GM04503 (cell line): ENCODE results near the gene TTLL11.
"Not testable (repeated sequence)": the region's sequence is repeated elsewhere in the genome, so short reads cannot be mapped to it uniquely, and the experiment has no call there.

Source experiments
- DNase-seq: peaks from one replicate; pipeline ENCODE4 v3.0.0-alpha.2; 2012; ENCODE audit warnings: low read depth

TTLL11 gene

GRCh38 chr9:122125509-122126330, 32.6 kb upstream of the TTLL11 start:
- no peak for DNase-seq

GRCh38 chr9:122125158-122125508, 32.0 kb upstream of the TTLL11 start:
- DNase-seq, result peak; percentile 12

DNA sequence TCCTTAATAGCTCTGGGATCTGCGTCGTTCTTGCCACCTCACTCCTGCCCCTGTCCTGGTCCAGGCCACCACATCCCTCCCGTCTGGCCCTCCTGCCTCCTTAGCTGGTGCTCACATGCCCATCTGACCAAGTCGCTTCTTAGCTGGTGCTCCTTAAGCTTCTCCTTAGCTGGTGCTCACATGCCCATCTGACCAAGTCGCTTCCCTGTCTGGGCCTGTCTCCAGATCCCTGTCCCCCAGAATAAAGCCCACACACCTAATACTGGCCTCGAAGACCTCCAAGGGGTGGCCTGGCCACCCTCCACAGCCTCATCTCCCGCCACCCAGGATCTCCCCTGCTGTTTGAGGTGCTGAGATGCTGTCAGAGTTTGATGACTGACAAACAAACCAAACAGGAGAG, 31.4 kb upstream of the TTLL11 start:
- no peak for DNase-seq

DNA sequence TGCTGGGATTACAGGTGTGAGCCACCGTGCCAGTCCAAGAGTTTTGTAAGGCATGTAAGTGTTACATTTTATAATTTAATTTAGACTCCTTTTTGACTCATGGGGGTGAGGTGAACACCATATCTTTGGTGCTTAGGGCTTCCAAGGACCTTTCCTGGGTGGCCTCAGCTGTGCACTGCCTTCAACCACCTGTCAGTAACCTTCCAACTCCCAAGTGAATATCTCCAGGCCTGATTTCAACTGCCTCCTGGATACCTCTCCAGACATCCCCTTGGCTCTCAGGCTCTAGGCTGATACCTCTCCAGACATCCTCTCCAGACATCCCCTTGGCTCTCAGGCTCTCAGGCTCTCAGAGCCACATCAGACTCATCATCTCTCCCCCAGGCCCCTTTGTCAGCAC, 30.9 kb upstream of the TTLL11 start:
- no peak for DNase-seq

DNA sequence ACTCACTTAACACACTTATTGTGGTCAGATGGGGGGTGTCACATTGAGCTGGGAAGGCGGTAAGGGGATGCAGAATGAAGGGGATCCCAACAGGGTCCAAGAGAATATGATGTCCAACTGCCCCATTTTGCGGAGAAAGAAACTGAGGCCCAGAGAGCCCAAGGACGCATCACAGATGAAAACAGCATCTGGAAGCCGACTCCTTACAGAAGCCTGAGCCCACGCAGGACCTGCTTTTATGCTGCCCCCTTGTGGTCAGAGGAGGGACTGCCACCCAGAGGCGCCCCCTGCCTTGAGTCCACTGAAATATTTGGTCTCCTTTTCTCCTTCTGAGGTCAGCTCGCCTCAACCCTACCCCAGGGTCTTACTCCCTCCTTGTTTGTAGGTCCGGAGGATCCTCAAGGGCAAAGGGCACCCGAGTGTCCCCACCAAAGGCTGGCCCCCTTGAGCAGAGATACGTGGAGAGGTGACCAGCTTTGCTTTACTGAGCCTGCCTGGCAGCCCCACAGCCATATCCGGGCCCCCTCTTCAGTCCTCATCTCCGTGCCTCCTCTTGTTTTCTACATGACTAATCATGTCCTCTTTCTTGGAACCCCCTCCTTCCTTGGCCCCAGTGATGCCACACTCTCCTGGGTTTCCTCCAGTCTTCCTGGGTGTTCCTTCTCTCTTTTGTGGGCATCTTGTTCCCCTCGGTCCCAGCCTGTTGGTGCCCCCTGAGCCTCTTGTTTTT, 30.0 kb upstream of the TTLL11 start:
- DNase-seq, result no peak

GRCh38 chr9:122122468-122122867, 29.4 kb upstream of the TTLL11 start:
- no peak for DNase-seq

DNA sequence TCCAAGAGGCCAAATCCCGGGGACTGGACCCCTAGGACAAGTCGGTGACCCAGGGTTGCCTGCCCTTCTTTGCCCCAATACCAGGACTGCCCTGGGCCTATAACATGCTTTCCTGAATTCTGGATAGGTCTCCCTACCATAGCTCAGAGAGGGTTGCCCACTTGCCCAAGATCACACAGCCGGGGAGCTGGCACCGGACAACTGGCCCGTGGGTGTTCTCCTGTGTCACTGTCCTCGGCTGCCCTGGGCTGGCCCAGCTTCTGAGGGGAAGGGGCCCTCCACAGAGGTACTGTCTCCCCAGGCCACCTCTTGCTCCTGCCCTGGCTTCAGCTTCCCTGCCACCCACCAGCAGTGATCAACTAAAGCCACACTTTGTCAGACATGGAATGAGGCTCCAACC, 28.8 kb upstream of the TTLL11 start:
- DNase-seq, result no peak

GRCh38 chr9:122121391-122121790, 28.3 kb upstream of the TTLL11 start:
- no peak for DNase-seq

DNA sequence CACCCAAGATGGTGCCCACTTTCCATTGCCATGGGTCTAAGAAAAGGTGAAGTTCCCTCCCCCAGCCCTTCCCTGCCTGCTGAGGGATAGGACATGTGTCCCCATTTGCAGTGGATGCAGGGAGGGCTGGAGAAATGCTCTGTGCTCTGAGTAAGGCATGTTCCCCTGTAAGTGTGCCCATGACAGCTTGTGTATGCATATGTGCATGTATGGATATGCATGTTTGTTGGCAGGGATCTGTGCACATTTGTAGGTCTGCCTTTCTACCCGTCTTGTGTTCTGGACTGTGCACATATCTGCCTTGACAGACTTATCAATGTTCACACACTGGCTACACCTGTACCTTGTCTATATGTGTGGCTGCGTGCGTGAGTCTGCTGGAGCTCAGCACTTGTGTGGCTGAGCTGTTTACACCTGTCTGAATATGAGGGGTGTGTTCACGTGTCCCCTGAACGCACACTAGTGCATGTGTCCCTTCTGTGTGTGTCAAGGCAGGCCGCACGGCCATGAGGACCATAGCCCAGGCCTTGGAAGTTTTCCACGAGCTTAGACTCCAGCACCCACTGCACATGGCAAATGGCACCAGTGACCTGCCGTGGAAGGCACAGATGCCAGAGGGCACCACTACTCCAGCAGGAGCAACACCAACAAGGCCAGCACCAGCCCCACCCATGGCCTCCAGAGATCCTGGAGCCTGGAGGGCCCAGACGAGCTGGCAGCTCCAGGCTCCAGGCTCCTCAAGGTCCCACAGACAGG, 27.4 kb upstream of the TTLL11 start:
- no peak for DNase-seq

DNA sequence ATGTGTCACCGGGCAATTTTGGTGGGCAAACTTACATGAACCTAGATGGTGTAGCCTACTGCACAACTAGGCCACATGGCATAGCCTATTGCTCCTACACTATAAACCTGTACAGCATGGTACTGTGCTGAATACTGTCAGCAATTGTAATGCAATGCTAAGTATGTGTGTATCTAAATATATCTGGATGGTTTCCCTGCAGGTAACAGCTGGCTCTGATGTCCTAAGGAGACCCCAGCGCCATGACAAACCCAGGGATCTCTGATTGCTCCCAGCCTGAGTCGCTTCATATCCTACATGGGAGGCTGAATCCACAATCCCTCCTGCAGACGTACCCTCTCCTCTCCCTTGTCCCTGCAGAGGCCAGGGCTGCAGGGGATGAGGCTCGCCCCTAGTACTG, 26.6 kb upstream of the TTLL11 start:
- no peak for DNase-seq

GRCh38 chr9:122119166-122119521, 26.0 kb upstream of the TTLL11 start:
- no peak for DNase-seq

DNA sequence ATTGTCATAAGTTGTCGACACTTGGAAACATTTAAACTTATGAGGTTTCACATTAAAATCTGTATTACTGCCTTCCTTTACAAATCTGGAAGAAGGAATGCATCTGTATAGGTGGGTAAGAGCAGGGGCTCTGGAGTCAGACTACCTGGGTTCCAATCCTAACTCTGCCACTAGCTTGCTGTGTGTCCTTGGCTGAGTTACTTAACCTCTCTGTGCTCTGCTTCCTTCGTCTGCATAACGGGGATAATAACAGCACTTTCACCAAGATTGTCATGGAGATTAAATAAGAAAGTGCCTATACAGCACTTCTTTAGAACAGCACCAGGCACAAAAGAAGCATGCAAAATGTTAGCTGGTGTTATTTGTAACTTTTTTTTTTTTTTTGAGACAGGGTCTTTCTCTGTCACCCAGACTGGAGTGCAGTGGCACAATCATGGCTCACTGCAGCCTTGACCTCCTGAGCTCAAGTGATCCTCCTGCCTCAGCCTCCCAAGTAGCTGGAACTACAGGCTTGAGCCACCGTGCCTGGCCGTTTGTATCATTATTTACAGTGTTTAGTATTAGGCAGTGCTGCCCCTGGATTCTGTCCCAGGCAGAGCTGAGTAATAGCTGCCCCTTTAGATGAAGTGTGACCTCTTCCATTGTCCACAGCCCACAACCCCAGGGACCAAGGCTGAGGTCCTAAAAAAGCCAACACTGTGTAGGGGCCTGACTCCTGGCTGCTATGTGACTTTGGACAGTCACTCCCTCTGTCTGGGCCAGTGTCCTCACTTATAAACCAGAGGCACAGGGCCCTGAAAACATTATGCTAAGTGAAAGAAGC, 25.4 kb upstream of the TTLL11 start:
- DNase-seq, result no peak

GRCh38 chr9:122117241-122117640, 24.1 kb upstream of the TTLL11 start:
- not testable (repeated sequence) for DNase-seq

DNA sequence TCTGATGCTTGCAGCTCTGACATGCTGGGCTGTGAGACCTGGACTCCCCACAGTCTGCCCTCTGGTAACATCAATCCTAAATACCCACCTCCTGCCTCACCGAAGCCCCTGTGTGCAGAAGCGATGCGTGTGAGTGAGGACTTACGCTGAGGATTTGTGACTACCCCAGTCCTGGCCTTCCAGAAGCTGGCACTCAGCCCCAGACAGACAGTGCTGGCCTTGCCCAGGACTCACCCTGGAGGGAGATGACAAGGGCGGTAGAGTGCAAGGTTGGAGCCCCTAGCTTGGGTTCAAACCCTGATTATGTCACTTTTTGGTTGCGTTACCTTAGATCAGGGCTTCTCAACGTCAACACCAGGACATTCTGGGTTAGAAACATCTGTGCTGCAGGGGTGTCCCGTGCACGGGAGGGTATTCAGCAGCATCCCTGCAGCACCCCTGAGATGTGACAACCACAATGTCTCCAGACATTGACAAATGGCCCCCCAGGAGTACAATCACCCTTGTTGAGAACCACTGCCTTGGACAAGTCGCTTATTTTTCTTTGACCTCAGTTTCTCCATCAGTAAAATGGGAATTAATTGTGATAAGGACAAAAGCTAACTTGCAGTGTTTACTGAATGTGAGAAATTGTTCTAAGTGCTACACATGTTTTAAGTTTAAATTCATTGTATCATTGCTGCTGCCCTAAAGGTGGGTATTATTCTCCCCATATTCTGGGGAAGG, 23.5 kb upstream of the TTLL11 start:
- no peak for DNase-seq

- DNase-seq, result no peak
These were observed 22.9 kb upstream of the TTLL11 start for GRCh38 chr9:122116040-122116439.

DNA sequence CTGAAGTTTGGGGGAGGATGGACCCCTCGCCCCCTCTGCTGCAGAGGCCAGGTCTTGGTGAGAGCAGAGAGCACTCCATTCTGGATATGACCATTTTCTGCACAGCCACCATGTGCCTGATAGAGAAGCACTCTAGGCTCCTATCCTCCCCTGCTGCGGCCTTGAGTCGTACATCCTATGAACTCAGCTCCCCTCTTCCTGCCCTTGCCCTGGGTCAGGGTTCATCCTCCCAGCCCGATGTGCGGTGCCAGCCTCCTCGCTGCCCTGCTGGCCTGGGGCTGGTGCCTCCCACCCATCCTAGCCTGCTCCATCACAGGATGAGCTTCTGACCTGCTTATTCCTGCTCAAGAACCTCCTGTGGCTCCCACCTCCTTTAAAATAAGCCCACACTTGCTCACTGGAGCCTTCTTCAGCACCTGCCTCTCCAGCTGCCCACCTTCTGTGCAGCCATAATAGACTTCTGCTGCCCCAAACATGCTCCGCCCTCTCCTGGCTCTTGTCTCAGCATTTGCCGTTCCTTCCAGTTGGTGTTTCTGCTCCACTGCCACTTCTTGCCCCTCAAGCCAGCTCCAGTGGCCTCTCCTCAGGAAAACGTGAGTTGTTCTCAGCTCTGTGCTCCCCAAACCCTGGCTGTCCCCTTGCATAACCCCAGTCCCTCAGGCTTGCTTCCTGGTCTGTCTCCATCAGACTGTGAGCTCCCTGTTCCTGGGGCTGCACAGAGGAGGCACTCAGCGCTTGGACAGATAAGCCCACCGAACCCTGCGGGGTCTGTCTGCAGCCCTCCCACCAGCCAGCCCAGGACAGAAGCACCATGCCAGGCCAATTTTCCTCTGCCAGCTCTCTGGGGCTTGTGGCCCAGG, 22.3 kb upstream of the TTLL11 start:
- DNase-seq, result no peak

DNA sequence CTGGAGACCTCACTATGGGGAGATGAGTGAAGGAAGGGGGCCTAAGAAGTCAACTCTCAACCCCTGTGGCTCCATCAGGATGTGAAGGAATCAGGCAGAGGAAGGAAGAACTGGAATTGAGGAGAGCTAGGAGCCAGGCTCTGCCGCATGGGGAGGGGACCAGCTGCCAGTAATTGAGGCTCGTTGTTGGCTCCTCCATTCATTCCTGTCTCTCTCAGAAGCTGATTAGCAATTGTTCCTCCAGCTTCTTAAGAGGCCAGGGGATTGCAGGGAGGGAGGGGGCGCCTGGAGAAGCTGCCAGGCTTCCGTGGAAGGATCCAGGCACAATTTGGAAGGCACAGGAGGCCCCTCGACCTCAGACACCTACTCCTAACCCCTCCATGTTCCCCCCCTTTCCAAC, 20.5 kb upstream of the TTLL11 start:
- no peak for DNase-seq

DNA sequence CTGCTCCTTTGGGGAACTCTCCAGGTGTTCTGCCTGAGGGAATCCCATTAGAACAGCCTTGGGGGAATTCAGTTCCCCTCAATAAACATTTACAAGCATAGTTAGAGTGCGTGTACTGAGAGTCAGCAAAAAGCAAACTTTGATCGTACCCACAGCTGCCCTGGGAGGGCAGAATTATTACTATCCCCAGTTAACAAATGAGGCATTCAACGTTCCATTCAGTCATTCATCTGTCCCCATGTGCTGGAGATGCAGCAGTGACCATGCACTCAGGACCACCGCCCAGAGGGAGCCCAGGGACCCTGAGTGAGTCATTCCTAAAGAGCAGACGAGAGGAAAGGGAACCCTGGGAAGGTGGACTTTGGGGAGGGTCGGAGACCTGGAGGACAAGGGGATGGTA, 19.1 kb upstream of the TTLL11 start:
- no peak for DNase-seq

GRCh38 chr9:122111413-122112085, 18.4 kb upstream of the TTLL11 start:
- DNase-seq, result no peak
